Astrocyte of the hippocampus (primary cell): Measurements from ENCODE around the gene CDC45.

ENCODE experiments used
- DNase-seq: peaks from one replicate; pipeline ENCODE4 v3.0.0; 2011; ENCODE audit warnings: low read depth, low spot score

The CDC45 gene

DNA sequence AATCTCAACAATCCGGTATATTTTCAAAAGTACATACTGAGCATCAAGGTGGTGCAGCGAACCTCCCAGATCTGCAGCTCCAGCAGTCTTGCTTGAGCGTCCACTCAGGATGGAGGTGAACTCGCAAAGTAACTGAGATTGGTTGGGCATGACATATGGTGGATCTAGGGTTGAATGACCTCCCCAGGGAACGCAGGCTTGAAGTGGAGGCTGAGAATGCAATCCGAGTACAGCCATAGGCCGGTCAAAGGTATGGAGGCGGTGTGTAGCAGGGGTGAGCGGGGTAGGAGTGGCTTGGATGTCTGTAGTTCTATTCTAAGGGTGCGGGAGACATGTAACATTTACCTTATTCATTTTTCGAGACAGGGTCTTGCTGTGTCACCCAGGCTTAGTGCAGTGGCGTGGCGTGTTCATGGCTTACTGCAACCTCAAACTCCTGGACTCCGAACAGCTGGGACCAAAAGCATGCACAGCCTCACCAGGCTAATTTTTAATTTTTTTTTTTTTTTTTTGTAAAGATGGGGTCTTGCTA is 31.6 kb upstream of the CDC45 start:
- DNase-seq = peak; percentile 59

DNA sequence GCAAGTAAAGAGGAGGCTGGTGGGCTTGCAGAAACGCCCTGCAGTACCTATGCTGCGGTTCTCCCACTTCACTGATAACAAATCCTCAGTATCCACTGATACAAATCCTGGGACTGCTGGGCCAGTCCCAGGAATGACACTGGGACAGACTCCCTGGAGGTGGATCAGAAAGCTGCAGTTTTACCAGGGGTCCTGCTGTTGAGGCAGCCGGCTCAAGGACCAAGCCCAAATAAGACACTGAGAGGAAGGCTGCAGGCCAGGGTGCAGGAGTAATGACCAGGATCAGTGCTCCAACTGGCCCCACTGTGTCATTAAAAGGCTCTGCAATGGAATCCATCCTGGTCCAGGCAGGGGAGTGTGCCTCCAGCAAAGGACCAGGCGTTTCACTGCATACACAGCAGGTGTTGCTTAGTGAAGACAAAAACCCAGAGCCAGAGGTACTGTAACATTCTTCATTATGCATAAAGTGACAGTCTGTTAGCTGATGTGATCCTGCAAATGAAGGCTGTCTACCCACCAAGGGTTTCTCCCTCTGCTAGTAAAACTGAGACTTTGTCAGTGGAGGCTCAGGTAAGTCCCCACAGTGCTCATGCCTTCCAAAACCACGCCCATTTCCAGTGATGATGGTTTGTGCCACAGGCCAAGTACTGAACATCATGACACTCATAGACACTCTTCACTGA is 30.8 kb upstream of the CDC45 start:
- no peak for DNase-seq

DNA sequence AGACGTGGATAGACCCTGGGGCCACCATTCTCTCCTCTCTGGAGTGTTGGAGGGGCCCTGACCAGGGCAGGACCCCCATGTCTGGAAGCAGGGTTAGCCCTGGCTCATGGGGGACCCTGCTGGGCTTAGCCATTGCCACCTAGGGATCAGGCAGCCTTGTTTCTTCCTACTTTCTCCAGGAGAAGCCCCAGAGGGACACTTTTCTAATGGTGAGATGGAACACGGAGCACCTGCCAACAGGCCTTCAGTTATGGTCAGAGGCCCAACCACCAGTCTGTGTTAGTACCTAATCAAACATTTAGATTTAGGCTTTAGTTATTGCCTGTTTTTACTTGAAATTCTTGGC is 30.3 kb upstream of the CDC45 start:
- no peak for DNase-seq

DNA sequence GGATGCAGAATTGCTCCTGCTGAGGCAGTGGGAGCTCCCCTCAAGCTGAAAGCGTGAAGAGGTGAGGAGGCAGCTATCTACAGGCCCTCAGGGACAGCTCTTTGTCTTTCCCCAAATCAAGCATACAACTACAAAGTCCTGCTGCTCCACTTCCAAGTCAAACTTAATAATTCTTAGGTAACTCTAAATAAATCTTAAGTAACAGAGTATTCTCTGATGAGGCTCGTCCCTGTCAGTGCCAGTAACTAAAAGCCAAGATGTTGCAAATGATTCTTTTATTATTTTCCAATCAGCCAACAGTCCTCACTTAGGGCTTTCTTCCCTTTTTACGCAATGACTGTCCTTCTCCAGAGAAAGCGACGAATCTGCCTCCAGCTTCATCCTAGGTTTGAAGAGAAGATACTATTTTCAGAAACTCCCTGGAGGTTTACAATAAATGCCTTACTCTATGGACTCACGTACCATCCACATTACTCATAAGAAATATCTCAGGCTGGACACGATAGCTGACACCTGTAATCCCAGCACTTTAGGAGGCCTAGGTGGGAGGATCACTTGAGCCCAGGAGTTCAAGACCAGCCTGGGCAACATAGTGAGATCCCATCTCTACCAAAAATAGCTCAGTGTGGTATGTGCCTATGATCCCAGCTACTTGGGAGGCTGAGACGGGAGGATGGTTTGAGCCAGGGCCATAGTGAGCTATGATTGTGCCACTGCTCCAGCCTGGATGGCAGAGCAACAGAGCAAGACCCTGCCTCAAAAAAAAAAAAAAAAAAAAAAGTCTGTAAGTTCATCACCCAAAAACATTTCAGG is 29.2 kb upstream of the CDC45 start:
- no peak for DNase-seq

DNA sequence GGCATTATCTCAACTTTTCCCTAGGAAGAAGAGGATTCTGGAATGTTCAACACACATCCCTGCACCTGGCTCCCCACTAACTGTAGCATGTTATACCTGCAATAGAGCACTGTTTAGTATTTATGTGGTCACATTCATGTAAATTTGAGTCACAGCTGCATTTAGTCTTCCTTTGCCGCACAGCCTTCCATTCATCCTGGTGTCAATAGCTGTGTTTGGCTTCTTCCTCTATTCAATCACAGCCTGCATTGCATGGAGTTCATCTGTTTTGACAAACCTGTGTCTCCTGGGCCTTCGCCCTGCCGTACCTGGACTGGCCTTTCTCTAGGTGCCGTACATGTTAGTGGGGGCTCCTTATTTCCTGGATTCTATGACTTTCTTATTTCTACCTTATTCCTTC is 28.1 kb upstream of the CDC45 start:
- DNase-seq = no peak

DNA sequence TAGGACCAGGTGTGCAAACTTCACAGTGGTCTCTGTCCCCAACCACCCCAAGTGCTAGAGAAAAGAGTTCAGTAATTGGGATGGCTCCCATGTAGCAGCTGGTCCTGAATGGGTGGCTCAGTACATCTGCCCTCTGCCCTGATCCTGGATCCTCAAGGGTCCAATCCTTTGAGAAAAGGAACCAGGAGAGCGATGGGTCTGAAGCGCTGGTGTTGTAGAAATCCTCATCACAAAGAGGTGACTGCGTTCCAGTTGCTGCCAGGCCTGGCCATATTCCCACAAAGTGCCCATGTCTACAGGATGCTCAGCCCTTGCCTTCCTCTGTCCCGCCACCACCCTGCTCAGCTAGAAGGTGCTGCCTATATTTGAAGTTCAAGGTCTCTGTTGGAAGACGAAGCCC is 26.0 kb upstream of the CDC45 start:
- DNase-seq = no peak

DNA sequence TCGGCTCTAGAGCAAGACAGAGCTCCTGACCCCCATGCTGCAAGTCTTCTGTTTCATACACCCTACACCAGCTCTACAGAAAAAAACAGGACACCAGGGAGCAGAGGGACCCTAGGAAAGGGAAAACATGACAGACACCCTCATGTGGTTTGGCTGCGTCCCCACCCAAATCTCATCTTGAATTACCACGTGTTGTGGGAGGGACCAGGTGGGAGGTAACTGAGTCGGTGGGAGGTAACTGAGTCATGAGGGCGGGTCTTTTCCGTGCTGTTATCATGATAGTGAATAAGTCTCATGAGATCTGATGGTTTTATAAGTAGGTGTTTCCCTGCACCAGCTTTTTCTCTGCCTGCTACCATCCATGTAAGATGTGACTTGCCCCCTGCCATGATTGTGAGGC is 25.6 kb upstream of the CDC45 start:
- DNase-seq = no peak

DNA sequence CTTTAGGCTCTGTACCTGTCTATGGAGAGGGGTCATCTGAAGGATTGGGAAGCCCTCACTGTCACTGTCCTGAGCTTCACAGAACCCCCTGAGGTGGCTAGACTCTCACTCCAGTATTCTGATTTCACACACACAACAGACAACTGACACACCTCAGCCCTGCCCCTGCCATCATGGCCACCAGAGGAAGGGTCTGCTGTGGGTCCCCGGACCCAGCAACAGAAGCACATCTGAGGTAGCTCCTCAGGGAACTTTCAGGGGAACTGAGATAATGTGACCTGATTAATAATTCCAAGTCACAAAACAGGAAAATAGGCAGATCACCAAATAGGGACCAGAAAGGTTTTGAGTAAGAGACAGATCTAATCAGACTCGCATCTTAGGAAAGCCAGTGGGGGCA is 24.7 kb upstream of the CDC45 start:
- DNase-seq = no peak

DNA sequence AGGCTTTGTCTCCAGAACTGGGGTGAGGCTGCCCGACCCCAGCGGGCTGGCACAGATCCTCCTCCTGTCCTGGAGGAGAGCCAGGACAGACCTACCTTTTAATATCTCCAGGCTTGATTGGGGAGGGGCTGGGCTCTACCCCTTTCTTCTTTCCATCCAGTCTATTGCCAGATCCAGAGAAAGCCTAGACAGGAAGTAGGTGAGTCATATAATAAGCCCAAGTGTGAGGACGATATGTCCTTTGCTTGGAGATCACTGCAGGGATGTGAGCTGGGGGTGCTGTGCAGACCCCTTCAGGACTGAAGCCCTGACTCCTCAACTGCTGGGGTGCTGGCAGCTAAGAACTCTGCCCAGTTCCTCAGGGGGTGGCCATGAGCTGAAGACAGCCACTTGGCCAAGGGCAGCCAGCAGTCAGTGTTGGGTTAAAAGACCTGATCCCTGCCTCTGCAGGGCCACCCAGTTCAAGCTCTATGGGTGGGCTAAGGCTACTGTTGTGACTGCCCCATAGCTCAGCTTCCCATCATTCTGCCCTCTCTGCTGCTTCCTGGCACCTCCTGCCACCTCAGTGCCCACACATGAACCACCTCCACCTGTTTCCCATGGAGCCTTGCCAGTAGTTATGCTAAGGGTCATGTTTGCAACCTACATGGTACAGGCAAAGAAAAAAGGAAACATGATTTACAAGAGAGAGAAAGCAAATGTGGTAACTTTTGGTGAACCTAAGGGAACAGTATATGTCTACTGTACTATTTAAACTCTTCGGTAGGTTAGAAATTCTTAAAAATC is 23.9 kb upstream of the CDC45 start:
- no peak for DNase-seq

DNA sequence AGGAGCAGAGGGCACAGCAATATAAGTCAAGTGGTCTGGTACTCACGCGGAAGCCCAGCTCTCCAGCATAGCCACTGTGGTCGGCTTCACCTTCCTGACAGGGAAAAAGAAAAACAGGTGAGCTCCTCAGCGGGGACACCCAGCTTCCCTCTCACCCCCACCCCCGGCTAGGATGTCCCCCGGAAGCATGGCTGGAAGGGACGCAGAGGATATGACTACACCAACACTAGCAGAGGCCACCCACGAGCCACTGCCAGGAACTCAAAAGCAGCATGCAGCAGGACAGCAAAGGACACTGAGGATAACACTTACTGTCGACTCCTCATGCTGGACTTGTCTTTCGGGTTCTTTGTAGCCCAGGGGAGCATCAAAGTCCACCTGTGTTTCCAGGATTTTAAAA is 23.2 kb upstream of the CDC45 start:
- no peak for DNase-seq

DNA sequence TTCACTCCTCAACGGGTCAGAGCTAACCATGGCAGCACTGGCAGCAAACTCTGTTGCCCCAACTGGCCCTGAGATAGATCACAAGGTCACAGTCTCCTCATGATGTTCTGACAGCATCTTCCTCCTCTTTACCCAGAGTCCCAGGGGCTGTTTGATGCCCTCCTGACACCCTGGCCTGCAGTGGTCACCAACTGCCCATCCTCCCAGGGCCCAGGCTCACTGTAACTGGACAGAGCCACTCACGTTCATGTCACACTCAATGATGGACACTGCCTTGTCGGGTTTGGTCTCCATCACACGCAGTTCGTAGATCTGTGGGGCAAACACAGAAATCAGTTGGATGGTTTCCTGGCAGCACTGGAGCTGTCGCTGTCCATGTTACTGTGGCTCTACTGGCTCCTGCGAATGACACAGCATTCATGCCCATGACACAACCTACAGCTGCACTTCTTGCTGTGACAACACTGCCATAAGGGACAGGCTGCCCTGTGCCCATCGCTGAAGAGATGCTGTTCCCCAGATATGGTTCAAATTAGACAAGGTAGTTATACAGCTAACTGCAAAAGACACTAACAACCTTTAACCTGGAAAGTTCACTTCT is 21.8 kb upstream of the CDC45 start:
- DNase-seq = no peak

DNA sequence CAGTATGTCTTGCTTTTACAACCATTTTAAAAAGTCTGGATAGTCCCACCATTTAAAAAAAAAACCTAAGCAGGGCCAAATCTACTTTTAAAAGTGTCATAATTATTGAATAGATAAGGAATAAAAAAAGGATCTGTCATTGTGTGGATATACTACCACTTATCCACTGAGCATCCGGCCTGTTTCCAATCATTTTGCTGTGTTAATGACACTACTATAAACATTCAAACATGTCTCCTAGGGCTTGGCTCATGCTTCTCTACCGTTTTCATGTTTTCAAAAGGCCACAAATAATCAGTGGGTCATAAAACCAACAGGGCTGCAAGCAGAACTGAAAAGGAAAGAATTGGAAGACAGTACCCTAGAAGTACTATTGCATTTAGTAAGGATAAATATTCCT is 19.7 kb upstream of the CDC45 start:
- no peak for DNase-seq

DNA sequence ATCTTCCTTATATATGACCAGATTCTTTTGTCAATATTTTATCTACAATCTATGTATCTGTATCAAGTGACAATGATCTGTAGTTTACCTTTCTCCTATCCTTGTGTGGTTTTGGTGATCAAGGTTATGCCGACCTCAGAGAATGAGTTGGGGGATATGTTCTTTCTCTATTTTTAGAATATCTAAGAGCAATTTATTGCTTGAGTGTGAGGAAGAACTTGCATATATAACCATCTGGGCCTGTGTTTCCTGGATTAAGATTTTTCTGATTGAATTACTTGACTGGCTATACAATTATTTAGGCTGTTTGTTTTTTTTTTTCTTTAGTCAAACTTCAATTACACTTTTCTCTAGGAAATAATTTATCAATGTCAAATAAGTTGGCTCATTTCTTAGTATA is 18.2 kb upstream of the CDC45 start:
- DNase-seq = no peak

DNA sequence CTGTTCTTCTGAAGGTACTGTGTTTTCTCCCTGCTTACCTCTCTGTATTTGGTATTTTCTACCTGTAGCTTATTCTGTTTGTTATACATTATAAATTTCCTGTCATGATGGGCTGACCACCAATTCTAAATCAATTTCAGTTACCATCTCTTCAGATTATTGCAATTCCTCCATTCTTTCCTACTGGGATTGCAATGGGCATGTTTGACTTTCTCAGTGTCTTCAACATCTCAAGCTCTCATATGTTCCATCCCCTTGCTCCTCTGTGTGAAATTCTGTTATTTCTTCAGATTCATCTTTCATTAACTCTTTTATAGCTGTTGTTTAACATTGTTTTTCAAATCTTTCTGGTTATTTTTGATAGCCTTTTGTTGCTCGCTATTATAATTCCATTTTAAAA is 16.7 kb upstream of the CDC45 start:
- DNase-seq = no peak

DNA sequence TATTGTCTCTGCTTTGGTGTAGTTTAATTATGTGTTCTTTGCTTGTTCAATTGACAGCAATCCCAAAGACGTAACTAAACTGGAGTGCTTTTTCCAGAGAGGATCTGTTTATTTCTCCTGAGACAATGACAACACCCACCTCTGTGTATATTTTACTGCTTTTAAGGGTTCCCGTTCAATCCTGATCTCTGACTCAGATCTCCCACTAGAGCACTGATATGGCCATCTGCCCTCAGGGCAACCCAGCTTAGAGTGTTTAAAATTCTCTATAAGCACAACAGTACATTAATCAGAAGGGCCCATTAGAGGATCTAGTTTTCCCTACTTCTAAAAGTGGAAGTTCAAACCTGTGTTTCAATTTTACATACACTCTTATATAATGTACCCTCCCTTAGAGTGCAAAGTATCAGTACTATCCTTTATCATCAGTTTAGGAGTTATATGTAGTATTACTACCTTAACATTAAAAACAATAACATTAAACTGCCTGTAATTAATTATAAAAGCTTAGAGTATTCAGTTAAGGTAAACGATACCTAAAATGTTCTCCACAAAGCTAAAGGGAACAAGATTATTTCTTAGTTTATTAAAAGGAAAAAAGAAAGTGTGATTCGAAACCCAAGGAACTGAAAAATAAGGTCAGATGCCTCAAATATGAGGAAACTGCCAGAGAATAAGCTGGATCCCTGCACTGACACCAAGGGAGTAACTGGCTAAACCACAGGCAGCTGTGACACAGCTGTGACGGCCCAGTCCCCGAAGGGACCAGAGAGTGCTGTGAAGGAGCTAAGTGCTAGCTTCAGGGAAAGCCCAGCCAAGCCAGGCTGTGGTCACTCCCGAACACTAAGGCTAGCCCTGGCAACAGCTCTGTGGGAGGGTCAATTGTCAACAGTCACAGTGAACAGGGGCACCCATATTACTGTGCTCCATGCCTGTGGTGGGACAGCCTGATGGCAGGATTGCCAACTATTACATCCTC is 15.9 kb upstream of the CDC45 start:
- peak; percentile 56 for DNase-seq

DNA sequence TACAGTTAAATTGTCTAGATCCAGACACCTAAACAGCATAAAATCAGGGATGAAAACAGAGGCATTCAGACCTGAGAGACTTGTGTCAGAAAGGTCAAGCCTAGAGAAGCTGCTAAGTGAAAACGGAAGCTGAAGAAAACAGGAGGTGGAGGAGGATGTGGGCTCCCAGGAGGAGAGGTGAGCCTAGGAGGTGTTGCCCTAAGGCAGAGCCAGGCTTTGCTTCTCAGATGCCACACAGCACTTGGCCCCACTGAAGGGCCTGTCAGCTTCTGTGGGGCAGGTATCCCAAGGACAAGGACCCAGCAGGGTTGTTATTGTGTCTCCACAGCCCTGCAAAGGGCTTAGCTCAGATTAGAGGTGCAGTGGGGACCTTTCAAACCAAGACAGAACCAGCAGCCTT is 15.2 kb upstream of the CDC45 start:
- no peak for DNase-seq

DNA sequence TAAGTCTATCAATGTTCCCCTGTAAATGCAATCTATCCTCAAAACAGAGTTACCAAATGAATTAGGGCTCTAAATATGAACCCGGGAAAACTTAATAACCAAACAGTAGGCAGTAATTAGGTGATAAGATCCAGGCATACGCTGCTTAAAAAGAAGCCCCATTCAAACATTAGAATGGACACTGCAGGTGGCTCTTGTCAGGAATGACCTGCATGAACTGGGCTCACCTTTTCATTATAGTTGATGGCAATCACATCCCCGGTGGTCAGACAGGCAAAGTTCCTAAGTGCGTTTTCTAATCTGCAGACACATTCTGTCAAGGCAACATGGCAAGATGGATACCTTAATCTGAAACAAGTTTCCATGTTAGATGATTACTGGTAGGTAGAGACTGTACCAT is 14.7 kb upstream of the CDC45 start:
- DNase-seq = no peak

DNA sequence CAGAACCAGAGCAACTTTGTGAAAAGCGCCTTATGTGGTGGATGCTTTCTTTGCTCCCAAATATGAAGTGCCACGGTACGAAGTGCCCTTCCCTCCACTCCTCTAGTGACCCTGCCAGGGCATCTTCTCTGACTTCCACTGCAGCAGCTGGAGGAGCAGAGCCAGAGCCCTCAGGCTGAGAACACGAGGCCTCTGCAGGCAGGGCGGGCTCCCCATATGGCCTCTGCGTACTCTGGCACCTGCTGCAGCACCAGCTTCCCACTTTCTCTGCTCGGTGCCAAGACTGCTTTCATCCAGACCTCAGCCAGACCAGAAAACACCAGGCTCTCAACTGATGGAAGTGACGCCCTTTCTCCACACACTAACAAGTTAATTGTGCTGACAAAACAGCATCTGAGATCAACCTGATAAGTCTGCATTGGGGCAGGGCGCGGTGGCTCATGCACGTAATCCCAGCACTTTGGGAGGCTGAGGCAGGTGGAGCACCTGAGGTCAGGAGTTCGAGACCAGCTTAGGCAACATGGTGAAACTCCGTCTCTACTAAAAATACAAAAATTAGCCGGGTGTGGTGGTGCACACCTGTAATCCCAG is 13.5 kb upstream of the CDC45 start:
- DNase-seq = no peak

DNA sequence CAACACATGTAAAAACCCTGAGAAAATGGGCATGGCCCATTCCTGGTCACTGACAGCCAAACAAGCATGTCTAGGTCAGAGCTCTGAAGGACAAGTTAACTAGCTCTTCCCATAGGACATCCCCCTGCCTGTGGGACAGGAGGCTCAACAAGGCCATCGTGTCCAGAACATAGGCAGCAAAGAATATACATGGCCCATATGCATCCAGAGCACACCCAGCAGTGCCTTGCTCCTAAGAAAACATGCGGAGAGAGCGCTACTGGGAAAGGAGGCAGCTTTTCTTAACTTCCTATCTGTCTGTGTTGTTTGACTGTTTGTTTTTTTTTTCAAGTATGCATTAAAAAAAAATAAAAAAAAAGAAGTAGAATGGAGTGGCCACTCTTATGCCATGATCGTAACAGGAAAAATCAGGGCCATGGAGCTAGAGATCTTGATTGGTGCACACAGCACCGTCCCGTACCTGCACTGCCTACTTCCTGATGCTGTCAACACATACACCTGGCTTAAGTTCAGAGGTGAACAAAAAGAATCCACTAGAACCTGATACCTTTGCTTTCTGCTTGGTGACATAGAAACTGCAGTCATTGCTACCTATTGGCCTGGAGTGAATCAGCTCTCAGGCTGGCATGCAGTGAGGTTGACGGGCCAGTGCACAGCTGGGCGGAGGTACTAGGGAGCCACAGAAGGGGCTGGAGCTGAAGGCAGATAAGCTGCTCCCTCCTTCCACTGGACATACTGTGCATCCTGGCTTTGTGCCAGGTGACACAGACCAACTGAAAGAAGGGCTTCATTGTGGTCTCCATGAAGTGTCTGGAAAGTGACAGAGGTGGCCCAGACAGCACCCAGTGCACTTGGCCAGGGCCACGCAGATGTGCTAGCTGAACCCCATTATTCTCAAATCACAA is 12.6 kb upstream of the CDC45 start:
- DNase-seq = no peak
